GM18520 (cell line): ENCODE measurements around the gene COQ8B.
"Not testable (repeated sequence)": the region's sequence is repeated elsewhere in the genome, so short reads cannot be mapped to it uniquely, and the experiment has no call there.

Experiments
- ATAC-seq: cut with Tn5 transposase; IDR thresholded peaks from one replicate; pipeline ENCODE4 v1.9.1; 2021; ENCODE audit not compliant: unreplicated experiment

Gene COQ8B

DNA sequence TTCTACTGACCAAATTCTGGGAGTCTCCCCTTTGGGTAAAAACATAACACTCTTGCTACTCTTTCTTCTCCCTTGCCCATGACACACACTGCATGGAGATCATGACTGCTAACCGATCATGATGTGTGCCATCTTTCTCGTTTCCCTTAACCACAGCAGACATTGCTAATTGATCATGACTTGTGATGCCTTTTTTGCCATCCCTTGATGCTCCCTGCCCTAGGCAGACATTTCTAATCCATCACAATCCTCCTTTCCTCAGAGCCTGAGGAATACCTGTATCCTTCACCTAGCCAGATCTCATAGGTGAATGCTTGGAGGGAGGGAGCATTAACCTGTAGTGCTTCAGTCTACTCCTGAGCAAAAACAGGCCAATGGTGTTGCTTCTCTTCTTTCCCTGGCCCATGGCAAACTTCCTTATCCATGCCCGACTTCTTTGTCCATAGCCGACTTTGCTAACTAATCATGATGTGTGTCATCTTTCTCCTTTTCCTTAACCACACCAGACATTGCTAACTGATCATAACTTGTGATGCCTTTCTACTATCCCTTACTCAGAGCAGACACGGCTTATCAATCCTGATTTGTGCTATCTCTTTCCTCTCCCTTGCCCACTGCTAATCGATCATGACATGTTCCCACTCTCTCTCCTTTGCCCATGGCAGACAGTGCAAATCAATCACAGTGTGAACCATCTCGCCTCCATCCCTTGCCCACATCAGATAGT, 44.0 kb downstream of the COQ8B start:
- ATAC-seq, result no peak

DNA sequence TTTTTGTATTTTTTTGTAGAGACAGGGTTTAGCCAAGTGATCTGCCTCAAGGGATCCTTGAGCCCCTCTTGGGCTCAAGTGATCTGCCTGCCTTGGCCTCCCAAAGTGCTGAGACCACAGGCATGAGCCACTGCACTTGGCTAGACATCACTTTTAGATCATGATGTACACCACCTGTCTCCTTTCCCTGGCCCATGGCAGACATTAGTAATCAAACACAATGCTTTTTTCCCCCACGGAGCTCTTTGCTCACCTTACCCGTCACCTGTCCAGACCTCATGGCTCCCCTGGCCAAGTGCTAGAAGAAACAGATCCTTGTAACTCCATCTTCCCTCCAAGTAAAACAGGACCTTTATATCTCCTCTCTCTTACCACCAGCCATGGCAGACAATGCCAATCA, 44.6 kb downstream of the COQ8B start:
- ATAC-seq, result no peak

DNA sequence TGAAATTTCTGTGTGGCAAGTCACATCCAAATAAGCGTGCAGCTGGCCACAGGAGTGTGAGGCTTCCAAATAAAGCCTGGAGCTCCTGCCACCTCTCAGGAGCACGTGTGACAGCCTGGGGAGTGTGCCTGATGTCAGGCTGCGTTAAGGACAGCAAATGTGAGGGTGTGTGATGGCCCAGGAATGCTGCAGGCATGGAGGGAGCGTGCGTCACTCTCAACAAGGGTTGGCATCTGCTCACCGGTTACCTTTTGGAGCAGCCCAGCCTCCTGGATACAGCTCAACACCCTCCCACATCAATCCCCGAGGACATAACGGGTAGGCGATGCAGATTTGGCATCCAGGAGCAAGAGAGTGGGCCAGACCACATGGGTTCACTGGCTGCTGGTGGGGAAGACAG, 45.3 kb downstream of the COQ8B start:
- no peak for ATAC-seq

DNA sequence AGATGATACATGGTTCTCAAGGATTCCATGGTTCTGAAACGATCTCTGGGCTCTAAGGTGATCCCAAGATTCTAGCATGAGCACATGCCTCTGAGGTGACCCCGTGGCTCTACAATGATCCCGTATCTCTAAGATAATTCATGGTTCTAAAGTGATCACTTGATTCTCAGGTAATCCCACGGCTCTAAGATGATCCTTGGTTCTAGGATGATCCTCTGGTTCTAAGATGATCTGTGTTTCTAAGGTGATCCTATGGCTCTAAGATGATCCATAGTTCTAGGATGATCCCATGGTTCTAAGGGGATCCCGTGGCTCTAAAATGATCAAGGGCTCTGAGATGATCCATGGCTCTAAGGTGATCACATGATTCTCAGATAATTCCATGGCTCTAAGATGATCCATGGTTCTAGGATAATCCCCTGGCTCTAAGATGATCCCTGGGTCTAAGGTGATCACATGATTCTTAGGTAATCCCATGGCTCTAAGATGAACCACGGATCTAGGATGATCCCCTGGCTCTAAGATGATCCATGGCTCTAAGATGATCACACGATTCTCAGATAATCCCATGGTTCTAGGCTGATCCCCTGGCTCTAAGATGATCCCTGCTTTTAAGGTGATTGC, 47.6 kb downstream of the COQ8B start:
- no peak for ATAC-seq

DNA sequence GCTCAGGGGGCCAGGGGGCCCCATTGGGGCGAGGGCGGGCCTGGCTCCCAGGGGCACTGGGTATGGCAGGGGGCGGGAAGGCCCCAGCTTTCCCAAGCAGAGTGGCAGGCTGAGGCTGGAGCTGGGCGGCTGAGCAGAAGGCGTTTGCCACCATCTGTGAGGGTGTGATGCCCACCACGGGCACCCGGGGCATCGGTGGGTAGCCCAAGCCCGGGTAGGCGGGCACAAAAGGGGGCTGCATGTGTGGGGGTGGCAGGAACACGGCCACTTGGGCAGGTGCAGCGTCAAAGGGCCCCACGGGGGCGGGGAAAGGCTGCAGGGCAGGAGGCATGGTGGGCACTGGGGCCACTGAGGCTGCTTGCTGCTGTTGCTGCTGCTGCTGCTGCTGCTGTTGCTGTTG, 49.1 kb downstream of the COQ8B start:
- no peak for ATAC-seq

- no peak for ATAC-seq
Observed at GRCh38 chr19:40666803-40667438, 49.8 kb downstream of the COQ8B start.

- no peak for ATAC-seq
Observed at GRCh38 chr19:40663695-40664692, 52.7 kb downstream of the COQ8B start.

- ATAC-seq, result peak; percentile 73
Observed at GRCh38 chr19:40662925-40663694, 53.6 kb downstream of the COQ8B start.

GRCh38 chr19:40661616-40662015, 55.1 kb downstream of the COQ8B start:
- ATAC-seq, result no peak

DNA sequence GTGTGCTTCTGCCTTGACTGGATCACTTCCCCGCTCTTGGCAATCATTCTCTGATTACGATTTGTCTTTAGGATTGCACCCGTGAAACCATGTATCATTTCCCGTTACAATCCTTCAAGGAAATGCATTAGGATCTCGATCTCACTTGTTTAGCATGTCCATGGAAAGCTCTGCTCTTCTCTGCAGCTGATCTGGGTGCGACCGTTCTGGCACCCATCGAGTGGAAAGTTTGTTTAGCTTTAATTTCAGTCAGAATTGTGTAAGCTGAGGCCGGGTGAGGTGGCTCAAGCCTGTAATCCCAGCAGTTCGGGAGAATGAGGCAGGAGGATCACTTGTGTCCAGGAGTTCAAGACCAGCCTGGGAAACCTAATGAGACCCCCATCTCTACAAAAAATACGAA, 57.1 kb downstream of the COQ8B start:
- no peak for ATAC-seq

DNA sequence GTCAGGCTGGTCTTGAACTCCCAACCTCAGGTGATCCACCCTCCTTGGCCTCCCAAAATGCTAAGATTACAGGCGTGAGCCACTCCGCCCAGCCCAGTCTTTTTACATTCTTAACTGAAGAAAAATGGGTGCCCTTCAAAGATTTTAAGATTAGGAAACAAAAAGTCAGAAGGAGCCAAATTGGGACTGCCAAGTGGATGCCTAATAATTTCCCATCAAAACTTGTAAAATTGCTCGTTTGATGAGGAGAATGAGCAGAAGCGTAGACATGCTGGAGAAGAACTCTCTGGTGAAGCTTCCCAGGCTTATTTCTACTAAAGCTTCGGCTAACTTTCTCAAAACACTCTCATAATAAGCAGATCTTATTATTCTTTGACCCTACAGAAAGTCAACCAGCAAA, 57.6 kb downstream of the COQ8B start:
- no peak for ATAC-seq

DNA sequence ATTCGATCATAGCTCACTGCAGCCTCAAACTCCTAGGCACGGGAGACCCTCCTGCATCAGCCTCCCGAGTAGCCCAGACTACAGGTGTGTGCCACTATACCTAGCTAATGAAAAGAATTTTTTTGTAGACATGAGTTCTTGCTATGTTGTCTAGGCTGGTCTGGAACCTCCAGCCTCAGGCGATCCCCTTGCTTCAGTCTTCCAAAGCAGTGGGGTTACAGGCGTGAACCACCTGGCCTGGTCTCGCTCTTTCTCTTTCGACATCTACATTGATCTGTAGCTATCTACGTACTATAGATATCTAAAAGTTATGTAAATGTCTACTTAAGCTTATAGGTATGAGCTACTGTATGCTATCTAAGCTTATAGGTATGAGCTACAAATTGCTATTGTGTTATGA, 58.7 kb downstream of the COQ8B start:
- ATAC-seq, result no peak

DNA sequence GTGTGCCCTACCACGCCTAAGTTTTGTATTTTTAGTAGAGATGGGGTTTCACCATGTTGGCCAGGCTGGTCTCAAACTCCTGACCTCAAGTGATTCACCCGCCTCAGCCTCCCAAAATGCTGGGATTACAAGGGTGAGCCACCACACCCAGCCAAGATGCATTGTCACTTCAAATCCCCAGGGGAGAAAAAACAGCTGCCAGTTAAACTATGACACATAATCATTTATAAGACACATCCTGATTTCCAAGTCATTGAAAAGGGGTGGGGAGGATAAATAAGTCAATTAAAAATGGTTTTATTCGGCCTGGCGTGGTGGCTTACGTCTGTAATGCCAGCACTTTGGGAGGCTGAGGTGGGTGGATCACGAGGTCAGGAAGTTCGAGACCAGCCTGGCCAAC, 61.0 kb downstream of the COQ8B start:
- ATAC-seq, result not testable (repeated sequence)

DNA sequence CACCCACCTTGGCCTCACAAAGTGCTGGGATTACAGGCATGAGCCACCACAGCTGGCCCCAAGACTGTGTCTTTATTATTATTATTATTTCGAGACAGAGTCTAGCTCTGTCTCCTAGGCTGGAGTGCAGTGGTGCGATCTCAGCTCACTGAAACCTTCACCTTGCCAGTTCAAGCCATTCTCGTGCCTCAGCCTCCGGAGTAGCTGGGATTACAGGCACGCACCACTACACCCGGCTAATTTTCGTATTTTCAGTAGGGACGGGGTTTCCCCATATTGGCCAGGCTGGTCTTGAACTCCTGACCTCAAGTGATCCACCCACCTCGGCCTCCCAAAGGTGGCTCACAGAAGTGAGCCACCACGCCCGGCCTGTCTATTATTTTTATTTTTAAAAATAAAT, 64.4 kb downstream of the COQ8B start:
- not testable (repeated sequence) for ATAC-seq

DNA sequence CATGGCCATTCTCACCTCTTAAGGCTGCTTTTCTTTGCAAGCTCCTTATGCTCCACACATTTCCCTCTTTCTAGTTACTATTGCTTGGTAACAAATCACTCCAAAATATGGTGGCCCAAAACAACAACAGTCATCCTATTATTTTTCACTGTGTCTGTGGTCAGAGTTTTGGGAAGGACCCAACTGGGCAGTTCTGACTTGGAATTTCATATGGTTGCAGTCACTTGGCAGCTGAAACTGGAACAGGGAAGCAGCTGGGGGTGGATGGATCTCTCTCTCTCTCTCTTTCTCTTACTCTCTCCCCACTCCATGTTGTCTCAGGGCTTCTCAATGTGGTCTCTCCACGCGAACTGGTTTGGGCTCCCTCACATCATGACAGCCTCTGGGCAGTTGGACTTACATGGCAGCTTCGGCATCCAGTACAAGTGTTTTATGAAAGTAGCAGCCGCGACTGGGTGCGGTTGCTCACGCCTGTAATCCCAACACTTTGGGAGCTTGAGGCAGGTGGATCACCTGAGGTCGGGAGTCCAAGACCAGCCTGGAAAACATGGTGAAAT, 65.9 kb downstream of the COQ8B start:
- ATAC-seq, result no peak

DNA sequence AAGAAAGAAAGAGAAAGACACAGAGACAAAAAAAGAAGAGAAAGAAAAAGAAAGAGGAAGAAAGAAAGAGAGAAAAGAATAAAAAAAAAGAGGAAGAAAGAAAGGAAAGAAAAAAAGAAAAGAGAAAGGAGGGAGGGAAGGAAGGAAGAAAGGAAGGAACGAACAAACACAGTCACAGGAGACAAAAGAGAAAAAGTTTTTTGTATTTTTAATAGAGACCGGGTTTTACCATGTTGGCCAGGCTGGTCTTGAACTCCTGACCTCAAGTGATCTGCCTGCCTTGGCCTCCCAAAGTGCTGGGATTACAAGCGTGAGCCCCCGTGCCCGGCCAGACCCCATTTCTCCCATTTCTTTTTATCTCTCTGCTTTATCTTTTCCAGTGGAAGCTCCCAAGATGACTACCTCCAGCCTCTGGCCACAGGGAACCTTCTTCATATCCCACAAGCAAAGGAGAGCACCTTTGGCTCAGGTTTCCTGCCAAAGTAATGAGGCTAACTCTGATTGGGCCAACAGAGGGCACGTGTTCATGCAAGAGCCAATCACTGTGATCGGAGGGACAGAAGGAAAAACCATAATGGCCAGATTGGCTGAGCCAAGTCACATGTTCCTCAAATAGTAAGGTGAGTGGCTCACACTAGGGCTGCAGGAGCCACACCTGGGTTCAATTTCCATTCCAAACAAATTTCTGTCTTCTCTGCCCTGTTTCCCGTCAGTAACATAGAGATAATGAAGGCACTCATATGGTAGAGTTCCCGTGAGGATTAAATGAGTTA, 66.6 kb downstream of the COQ8B start:
- not testable (repeated sequence) for ATAC-seq

DNA sequence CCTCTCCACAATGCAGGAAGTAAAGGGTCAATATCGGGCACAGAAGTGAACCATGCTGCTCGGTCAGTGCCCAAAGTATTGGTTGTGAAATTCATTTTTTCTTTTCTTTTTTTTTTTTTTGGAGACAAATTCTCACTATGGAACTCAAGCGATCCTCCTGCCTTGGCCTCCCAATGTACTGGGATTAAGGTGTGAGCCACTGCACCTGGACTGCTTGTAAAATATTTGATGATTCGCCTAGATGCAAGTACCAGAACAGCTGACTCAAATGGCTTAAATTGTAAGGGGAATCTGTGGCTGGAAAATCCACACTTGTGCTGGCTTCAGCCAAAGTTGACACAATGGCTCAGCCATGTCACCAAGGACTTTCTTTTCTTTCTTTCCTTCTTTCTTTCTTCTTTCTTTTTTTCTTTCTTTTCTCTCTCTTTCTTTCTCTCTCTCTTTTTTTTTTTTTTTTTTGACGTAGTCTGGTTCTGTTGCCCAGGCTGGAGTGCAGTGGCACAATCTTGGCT, 69.9 kb downstream of the COQ8B start:
- no peak for ATAC-seq

DNA sequence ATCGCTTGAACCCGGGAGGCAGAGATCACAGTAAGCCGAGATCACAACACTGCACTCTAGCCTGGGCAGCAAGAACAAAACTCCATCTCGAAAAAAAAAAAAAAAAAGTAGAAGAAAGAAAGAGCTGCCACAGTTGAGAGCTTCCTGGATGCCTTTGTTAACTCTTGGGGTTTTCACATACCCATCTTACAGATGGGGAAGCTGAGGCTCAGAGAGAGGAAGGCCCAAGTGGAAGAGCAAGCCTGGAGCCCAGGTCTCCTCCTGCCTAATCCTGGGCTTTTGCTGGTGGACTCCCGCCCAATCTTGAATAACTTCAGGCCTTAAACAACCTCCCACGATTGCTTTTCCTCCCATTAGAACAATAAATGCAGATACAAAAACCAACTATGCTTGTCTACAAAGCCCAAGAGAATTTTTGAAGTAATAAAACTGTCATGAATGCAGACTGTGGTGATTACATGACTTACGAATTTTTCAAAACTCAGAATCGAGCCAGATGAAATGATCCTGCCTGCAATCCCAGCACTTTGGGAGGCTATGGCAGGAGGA, 73.9 kb downstream of the COQ8B start:
- ATAC-seq, result no peak
